H9 (cell line): Measurements from ENCODE around the gene PCCA. TPM values are rescaled to one million over a fixed set of nuclear protein-coding genes. Genes with fewer than 3 reads are reported as not detected.

Experiments
- DNase-seq: peaks from one replicate; pipeline ENCODE4 v3.0.0-alpha.2; 2017
- H2AFZ ChIP-seq: one replicate; pipeline ENCODE4 v1.6.1; 2013; ENCODE audit warnings: mild to moderate bottlenecking, low read length, control low read depth, moderate library complexity
- H2AK5ac ChIP-seq: 2 replicates; pipeline ENCODE4 v1.6.1; 2013; ENCODE audit warnings: low read length, control low read depth, mixed read lengths; ENCODE audit not compliant: insufficient read length
- H2BK120ac ChIP-seq: one replicate; pipeline ENCODE4 v1.6.1; 2013; ENCODE audit warnings: low read depth, mild to moderate bottlenecking, low read length, control low read depth, inconsistent platforms; ENCODE audit not compliant: poor library complexity, severe bottlenecking
- H2BK12ac ChIP-seq: 2 replicates; pipeline ENCODE4 v1.6.1; 2013; ENCODE audit warnings: low read length, control low read depth, mixed read lengths, low read depth; ENCODE audit not compliant: insufficient read length
- H2BK15ac ChIP-seq: 2 replicates; pipeline ENCODE4 v1.6.1; 2013; ENCODE audit warnings: low read depth, low read length, control low read depth
- H2BK20ac ChIP-seq: one replicate; pipeline ENCODE4 v1.6.1; 2013; ENCODE audit warnings: low read depth, mild to moderate bottlenecking, low read length, control low read depth, inconsistent platforms; ENCODE audit not compliant: poor library complexity, severe bottlenecking
- H2BK5ac ChIP-seq: 2 replicates; pipeline ENCODE4 v1.6.1; 2013; ENCODE audit warnings: low read length, control low read depth, mixed read lengths; ENCODE audit not compliant: insufficient read length
- H3K14ac ChIP-seq: 2 replicates; pipeline ENCODE4 v1.6.1; 2013; ENCODE audit warnings: low read length, control low read depth; ENCODE audit not compliant: insufficient read depth
- H3K18ac ChIP-seq: 2 replicates; pipeline ENCODE4 v1.6.1; 2013; ENCODE audit warnings: low read depth, mild to moderate bottlenecking, mixed read lengths, low read length, control low read depth; ENCODE audit not compliant: insufficient read length
- H3K23ac ChIP-seq: 2 replicates; pipeline ENCODE4 v1.6.1; 2013; ENCODE audit warnings: low read length, control low read depth, mixed read lengths, low read depth; ENCODE audit not compliant: insufficient read length
- H3K23me2 ChIP-seq: 2 replicates; pipeline ENCODE4 v1.6.1; 2013; ENCODE audit warnings: low read depth, mild to moderate bottlenecking, mixed read lengths, low read length, control low read depth; ENCODE audit not compliant: insufficient read length, poor library complexity, severe bottlenecking
- H3K27ac ChIP-seq: 2 replicates; pipeline ENCODE4 v1.5.1; 2013; ENCODE audit warnings: low read length, control low read depth, mixed read lengths, low read depth; ENCODE audit not compliant: insufficient read length
- H3K27me3 ChIP-seq: 2 replicates; pipeline ENCODE4 v1.6.1; 2013; ENCODE audit warnings: low read length, control low read depth, inconsistent platforms; ENCODE audit not compliant: insufficient read depth
- H3K4ac ChIP-seq: 2 replicates; pipeline ENCODE4 v1.6.1; 2013; ENCODE audit warnings: low read depth, mild to moderate bottlenecking, control low read depth, inconsistent platforms, low read length, moderate library complexity
- H3K4me1 ChIP-seq: 2 replicates; pipeline ENCODE4 v1.6.1; 2013; ENCODE audit warnings: low read length, control low read depth, inconsistent platforms; ENCODE audit not compliant: insufficient read depth
- H3K4me2 ChIP-seq: 2 replicates; pipeline ENCODE4 v1.6.1; 2013; ENCODE audit warnings: low read length, control low read depth, mixed read lengths; ENCODE audit not compliant: insufficient read length, insufficient read depth
- H3K56ac ChIP-seq: 2 replicates; pipeline ENCODE4 v1.6.1; 2013; ENCODE audit warnings: low read depth, mild to moderate bottlenecking, mixed read lengths, low read length, control low read depth; ENCODE audit not compliant: insufficient read length
- H3K79me1 ChIP-seq: 2 replicates; pipeline ENCODE4 v1.6.1; 2013; ENCODE audit warnings: low read depth, mild to moderate bottlenecking, moderate library complexity, low read length, control low read depth, inconsistent platforms; ENCODE audit not compliant: insufficient read depth, poor library complexity, severe bottlenecking
- H3K79me2 ChIP-seq: 2 replicates; pipeline ENCODE4 v1.6.1; 2013; ENCODE audit warnings: low read length, control low read depth, inconsistent platforms; ENCODE audit not compliant: insufficient read depth
- H3K9ac ChIP-seq: 2 replicates; pipeline ENCODE4 v1.6.1; 2013; ENCODE audit warnings: low read length, control low read depth, mixed read lengths; ENCODE audit not compliant: insufficient read length; ENCODE audit errors: extremely low read depth
- H3K9me3 ChIP-seq: one replicate; pipeline ENCODE4 v1.6.1; 2013; ENCODE audit warnings: low read depth, low read length, inconsistent platforms; ENCODE audit not compliant: control insufficient read depth
- H3T11ph ChIP-seq: one replicate; pipeline ENCODE4 v1.6.1; 2013; ENCODE audit warnings: mild to moderate bottlenecking, low read length, control low read depth, inconsistent platforms
- H4K20me1 ChIP-seq: one replicate; pipeline ENCODE4 v1.6.1; 2013; ENCODE audit not compliant: control insufficient read depth, insufficient read length, insufficient read depth
- H4K5ac ChIP-seq: 2 replicates; pipeline ENCODE4 v1.6.1; 2013; ENCODE audit warnings: low read depth, mild to moderate bottlenecking, mixed read lengths, low read length, control low read depth; ENCODE audit not compliant: insufficient read length
- H4K8ac ChIP-seq: replicated peaks from 2 replicates; pipeline ENCODE4 v1.6.1; 2013; ENCODE audit warnings: low read length, control low read depth, mixed read lengths, low read depth; ENCODE audit not compliant: insufficient read length
- H4K91ac ChIP-seq: 2 replicates; pipeline ENCODE4 v1.6.1; 2013; ENCODE audit warnings: low read depth, mild to moderate bottlenecking, moderate library complexity, mixed read lengths, low read length, control low read depth; ENCODE audit not compliant: insufficient read length
- H3K27ac Mint-ChIP-seq, 3 experiments: 2 replicates in 2 of 3; 3 replicates in 1 of 3; pipeline ENCODE4 v1.8.0; 2020 to 2021; ENCODE audit warnings: mixed read lengths in 3 of 3, mild to moderate bottlenecking in 1 of 3, moderate library complexity in 1 of 3
- H3K27me3 Mint-ChIP-seq: 2 replicates; pipeline ENCODE4 v1.8.0; 2021; ENCODE audit warnings: low read depth, mild to moderate bottlenecking, moderate library complexity, mixed read lengths
- H3K36me3 Mint-ChIP-seq, 3 experiments: 2 replicates in 2 of 3; 3 replicates in 1 of 3; pipeline ENCODE4 v1.8.0; 2020 to 2021; ENCODE audit warnings: low read depth in 3 of 3, mixed read lengths in 3 of 3; ENCODE audit not compliant: insufficient read depth in 1 of 3
- H3K4me1 Mint-ChIP-seq, 2 experiments: 2 replicates each; pipeline ENCODE4 v1.8.0; 2020; ENCODE audit warnings: mixed read lengths in 2 of 2
- H3K4me3 Mint-ChIP-seq, 2 experiments: 2 replicates in 1 of 2; 3 replicates in 1 of 2; pipeline ENCODE4 v1.8.0; 2020 to 2021; ENCODE audit warnings: mild to moderate bottlenecking in 2 of 2, mixed read lengths in 2 of 2, moderate library complexity in 1 of 2
- H3K9me3 Mint-ChIP-seq, 2 experiments: 2 replicates in 1 of 2; 3 replicates in 1 of 2; pipeline ENCODE4 v1.8.0; 2020; ENCODE audit warnings: mild to moderate bottlenecking in 2 of 2, mixed read lengths in 2 of 2, moderate library complexity in 1 of 2
- WGBS: extraction: QIAGEN DNeasy Blood & Tissue Kit; methylation state at CpG from one replicate; pipeline ENCODE4 v1.1.7; 2013; ENCODE audit warnings: missing lambda C conversion rate, low lambda C conversion rate, mixed read lengths; ENCODE audit not compliant: insufficient read length; ENCODE audit errors: extremely low coverage; 5-methylcytosine and 5-hydroxymethylcytosine counted together
- total RNA-seq: library from RNA; stranded (reverse); gene quantifications from 2 replicates; pipeline ENCODE4 v1.2.1, GENCODE V29; 2021
- TF ChIP-seq, protein P1 (sequence below): fragments of 200-600 bp; sonication (generic); conservative IDR thresholded peaks from 3 replicates; pipeline ENCODE4 v1.8.0; 2021; ENCODE audit warnings: antibody characterized with exemption, mild to moderate bottlenecking

Gene PCCA
- total RNA-seq, 1 experiment from 2014 or later: 56.5 TPM

DNA sequence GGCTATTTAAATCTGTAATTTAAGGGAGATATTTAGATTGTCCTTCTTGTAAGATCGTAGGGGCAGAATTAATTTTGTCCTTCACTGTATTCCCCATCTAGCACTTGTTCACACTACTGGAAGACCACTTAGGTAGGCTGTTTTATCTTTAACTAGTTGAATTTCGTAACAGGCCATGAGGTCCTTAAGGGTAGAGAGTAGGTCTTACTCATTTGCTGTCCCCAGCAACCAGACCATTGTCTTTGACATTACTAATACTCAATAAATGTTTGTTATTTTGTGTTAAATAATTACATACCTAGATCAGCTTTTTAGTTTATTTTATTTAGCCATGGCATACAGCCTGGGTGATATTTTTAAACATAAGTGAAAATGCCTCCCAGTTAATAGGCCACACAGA lies 177.1 kb downstream of the PCCA start:
- Histone ChIP-seq H3K4ac (no peak overlapping the region), H2BK120ac (no peak overlapping the region), H3K4me2 (no peak overlapping the region), H4K5ac (no peak overlapping the region), H4K8ac (no peak overlapping the region), H2BK5ac (no peak overlapping the region), H4K91ac (no peak overlapping the region), H3K56ac (no peak overlapping the region), H2BK12ac (no peak overlapping the region), H2AK5ac (no peak overlapping the region), H3K4me1 (no peaks in the 10 kb centered on the region), H2BK15ac (no peak overlapping the region), H3K18ac (no peak overlapping the region), H2BK20ac (no peak overlapping the region), H3K79me1 (no peaks in the 10 kb centered on the region), H3K9ac (no peak overlapping the region), H3K27ac (no peak overlapping the region), H4K20me1 (no peaks in the 10 kb centered on the region), H3K14ac (no peak overlapping the region), H3K27me3 (no peaks in the 10 kb centered on the region), H3K9me3 (no peaks in the 10 kb centered on the region), H3K79me2 (no peaks in the 10 kb centered on the region), H3T11ph (no peak overlapping the region), H3K23me2 (no peaks in the 10 kb centered on the region), H2AFZ (no peak overlapping the region), H3K23ac (no peak overlapping the region)
- H3K4me1 Mint-ChIP-seq: no peaks in the 10 kb centered on the region
- peak overlapping the region in 2 of 3 experiments; percentile 1 to 2; a peak in 2 of 7 replicates for H3K27ac Mint-ChIP-seq
- no peaks in the 10 kb centered on the region for H3K9me3 Mint-ChIP-seq
- peaks cover 2 to 15% (median 11%) of the 10 kb centered on the region in 3 experiments; a peak in 6 of 7 replicates for H3K36me3 Mint-ChIP-seq
- TF ChIP-seq, protein P1, sequence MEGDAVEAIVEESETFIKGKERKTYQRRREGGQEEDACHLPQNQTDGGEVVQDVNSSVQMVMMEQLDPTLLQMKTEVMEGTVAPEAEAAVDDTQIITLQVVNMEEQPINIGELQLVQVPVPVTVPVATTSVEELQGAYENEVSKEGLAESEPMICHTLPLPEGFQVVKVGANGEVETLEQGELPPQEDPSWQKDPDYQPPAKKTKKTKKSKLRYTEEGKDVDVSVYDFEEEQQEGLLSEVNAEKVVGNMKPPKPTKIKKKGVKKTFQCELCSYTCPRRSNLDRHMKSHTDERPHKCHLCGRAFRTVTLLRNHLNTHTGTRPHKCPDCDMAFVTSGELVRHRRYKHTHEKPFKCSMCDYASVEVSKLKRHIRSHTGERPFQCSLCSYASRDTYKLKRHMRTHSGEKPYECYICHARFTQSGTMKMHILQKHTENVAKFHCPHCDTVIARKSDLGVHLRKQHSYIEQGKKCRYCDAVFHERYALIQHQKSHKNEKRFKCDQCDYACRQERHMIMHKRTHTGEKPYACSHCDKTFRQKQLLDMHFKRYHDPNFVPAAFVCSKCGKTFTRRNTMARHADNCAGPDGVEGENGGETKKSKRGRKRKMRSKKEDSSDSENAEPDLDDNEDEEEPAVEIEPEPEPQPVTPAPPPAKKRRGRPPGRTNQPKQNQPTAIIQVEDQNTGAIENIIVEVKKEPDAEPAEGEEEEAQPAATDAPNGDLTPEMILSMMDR: no peak
- no CpG with 5 or more reads among the region's 2 CpGs for WGBS
- no peaks in the 10 kb centered on the region for H3K27me3 Mint-ChIP-seq
- no peak for DNase-seq
- H3K4me3 Mint-ChIP-seq: no peak overlapping the region
